Right renal pelvis (tissue), 4 donors: ENCODE results near the gene MAML3. TPM values are rescaled to one million over a fixed set of nuclear protein-coding genes. Genes with fewer than 3 reads are reported as not detected.

Experiments used
- DNase-seq, 4 donors: peaks; one replicate each; pipeline ENCODE4 v3.0.0-alpha.2; 2013; ENCODE audit warnings: low read depth in 4 of 4, low spot score in 3 of 4, missing footprints in 1 of 4
- polyA plus RNA-seq, 4 donors: library from polyadenylated mRNA; unstranded; fragments of 120-200 nt; gene quantifications; one replicate each; pipeline ENCODE4 v1.2.1, GENCODE V29; 2013; ENCODE audit not compliant: insufficient read length in 4 of 4

The MAML3 gene
- polyA plus RNA-seq, 4 donors, result 17.4 to 19.8 (median 17.9) TPM

GRCh38 chr4:139852612-139853269, 301.2 kb downstream of the MAML3 start:
- no peak for DNase-seq

- no peak for DNase-seq
Observed at GRCh38 chr4:139851639-139852038, 302.3 kb downstream of the MAML3 start.

GRCh38 chr4:139851133-139851532, 302.9 kb downstream of the MAML3 start:
- no peak for DNase-seq

GRCh38 chr4:139849219-139849618, 304.8 kb downstream of the MAML3 start:
- DNase-seq, result no peak

- DNase-seq, result no peak
Observed at GRCh38 chr4:139848028-139848427, 306.0 kb downstream of the MAML3 start.

- DNase-seq, result no peak
Observed at GRCh38 chr4:139847602-139848001, 306.4 kb downstream of the MAML3 start.

GRCh38 chr4:139846766-139847165, 307.2 kb downstream of the MAML3 start:
- no peak for DNase-seq

GRCh38 chr4:139845453-139846093, 308.4 kb downstream of the MAML3 start:
- DNase-seq, result no peak

- DNase-seq, result no peak
Observed at GRCh38 chr4:139844459-139845036, 309.4 kb downstream of the MAML3 start.

- DNase-seq, result no peak
Observed at GRCh38 chr4:139844057-139844456, 309.9 kb downstream of the MAML3 start.

- no peak for DNase-seq
Observed at GRCh38 chr4:139843641-139844040, 310.3 kb downstream of the MAML3 start.

GRCh38 chr4:139841464-139842195, 312.4 kb downstream of the MAML3 start:
- DNase-seq, result no peak

- DNase-seq, result no peak
Observed at GRCh38 chr4:139840773-139841172, 313.2 kb downstream of the MAML3 start.

- no peak for DNase-seq
Observed at GRCh38 chr4:139839403-139840031, 314.5 kb downstream of the MAML3 start.

GRCh38 chr4:139838811-139839210, 315.2 kb downstream of the MAML3 start:
- DNase-seq, result no peak

- no peak for DNase-seq
Observed at GRCh38 chr4:139834981-139835391, 319.0 kb downstream of the MAML3 start.

- no peak for DNase-seq
Observed at GRCh38 chr4:139834226-139834662, 319.7 kb downstream of the MAML3 start.

GRCh38 chr4:139833151-139833910, 320.7 kb downstream of the MAML3 start:
- DNase-seq, result no peak

- DNase-seq, result no peak
Observed at GRCh38 chr4:139828966-139829664, 324.9 kb downstream of the MAML3 start.

GRCh38 chr4:139826426-139826825, 327.6 kb downstream of the MAML3 start:
- DNase-seq, result no peak
